22Rv1 (cell line): Measurements from ENCODE around the gene RSU1.

Experiments
- H3K27ac ChIP-seq: fragments of 450-650 bp; 2 replicates; pipeline ENCODE4 v1.5.1; 2017
- ZFX ChIP-seq: fragments of 450-650 bp; IDR thresholded peaks from 2 replicates; pipeline ENCODE4 v1.6.1; 2017; ENCODE audit warnings: antibody characterized with exemption, borderline replicate concordance
- TF ChIP-seq, protein P1 (sequence below): fragments of 450-650 bp; IDR thresholded peaks from 2 replicates; pipeline ENCODE4 v1.5.1; 2017; ENCODE audit warnings: mild to moderate bottlenecking

The RSU1 gene

GRCh38 chr10:16854623-16855022, 37.4 kb upstream of the RSU1 start:
- no peak overlapping the region for H3K27ac ChIP-seq
- TF ChIP-seq, protein P1, sequence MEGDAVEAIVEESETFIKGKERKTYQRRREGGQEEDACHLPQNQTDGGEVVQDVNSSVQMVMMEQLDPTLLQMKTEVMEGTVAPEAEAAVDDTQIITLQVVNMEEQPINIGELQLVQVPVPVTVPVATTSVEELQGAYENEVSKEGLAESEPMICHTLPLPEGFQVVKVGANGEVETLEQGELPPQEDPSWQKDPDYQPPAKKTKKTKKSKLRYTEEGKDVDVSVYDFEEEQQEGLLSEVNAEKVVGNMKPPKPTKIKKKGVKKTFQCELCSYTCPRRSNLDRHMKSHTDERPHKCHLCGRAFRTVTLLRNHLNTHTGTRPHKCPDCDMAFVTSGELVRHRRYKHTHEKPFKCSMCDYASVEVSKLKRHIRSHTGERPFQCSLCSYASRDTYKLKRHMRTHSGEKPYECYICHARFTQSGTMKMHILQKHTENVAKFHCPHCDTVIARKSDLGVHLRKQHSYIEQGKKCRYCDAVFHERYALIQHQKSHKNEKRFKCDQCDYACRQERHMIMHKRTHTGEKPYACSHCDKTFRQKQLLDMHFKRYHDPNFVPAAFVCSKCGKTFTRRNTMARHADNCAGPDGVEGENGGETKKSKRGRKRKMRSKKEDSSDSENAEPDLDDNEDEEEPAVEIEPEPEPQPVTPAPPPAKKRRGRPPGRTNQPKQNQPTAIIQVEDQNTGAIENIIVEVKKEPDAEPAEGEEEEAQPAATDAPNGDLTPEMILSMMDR, result no peak
- no peak for TF ChIP-seq ZFX

- no peak overlapping the region for H3K27ac ChIP-seq
- TF ChIP-seq, protein P1, result no peak
- no peak for TF ChIP-seq ZFX
Measured at GRCh38 chr10:16853809-16854208, 36.6 kb upstream of the RSU1 start.

DNA sequence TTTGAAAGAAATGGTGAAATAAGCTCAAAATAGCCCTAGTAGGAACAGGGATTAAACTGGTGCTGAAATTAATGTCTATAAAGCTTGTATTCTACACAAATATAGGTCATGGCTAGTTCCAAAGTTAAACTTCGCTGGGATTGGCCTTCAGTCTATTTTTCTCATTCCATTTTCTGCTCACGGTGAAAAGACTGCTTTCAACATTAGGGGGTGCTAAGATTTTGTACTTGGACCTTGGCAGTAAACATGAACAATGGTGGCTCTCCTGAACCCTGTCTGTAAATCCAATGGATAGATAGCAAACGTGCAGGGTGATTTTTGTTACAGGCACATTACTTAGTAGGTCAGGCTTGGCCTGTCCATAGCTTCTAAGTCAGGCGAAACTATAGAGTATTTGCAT, 36.0 kb upstream of the RSU1 start:
- TF ChIP-seq, protein P1, result no peak
- TF ChIP-seq ZFX, result no peak
- no peak overlapping the region for H3K27ac ChIP-seq

- no peak overlapping the region for H3K27ac ChIP-seq
- TF ChIP-seq ZFX, result no peak
- TF ChIP-seq, protein P1, result no peak
Measured at GRCh38 chr10:16852624-16853023, 35.4 kb upstream of the RSU1 start.

DNA sequence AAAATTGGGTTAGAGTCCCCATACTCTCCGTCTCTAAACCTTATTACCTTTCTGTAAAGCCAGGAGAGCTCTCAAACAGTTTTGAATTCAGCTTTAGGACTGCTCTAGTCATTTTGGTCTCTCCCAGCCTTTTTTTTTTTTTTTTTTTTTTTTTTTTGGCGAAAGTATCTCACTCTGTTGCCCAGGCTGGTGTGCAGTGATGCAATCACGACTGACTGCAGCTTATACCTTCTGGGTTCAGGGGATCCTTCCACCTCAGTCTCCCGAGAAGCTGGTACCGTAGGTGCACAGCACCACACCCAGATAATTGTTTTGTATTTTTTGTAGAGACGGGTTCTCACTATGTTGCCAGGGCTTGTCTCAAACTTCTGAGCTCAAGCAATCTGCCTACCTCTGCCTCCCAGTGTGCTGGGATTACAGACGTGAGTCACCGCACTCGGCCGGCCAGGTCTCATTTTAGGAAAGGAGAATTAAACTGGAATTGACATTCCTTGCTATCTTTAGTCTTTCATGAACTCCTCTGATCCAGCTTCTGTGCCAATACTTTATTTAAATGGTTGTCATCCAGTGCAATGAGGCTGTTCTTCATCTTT, 31.4 kb upstream of the RSU1 start:
- TF ChIP-seq, protein P1, result no peak
- no peak for TF ChIP-seq ZFX
- no peak overlapping the region for H3K27ac ChIP-seq

DNA sequence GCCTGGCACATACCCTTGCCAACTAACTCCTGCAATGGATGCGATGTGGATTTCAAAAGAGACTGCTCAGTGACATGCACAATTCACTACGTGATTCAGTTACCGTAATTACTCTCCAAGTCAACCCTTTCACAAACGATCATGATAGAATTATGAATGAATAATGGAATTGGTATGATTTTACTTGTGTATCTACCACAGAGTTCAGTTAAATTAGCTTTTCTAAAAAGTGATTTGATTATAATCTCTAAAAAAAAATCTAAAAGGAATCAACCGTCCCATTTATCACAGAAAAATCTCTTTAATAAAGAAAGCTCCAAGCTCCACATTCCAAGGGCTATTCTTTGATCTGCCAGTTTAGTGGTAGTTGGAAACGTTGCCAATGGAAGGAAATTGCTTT, 30.4 kb upstream of the RSU1 start:
- TF ChIP-seq, protein P1, result no peak
- no peak for TF ChIP-seq ZFX
- no peak overlapping the region for H3K27ac ChIP-seq

DNA sequence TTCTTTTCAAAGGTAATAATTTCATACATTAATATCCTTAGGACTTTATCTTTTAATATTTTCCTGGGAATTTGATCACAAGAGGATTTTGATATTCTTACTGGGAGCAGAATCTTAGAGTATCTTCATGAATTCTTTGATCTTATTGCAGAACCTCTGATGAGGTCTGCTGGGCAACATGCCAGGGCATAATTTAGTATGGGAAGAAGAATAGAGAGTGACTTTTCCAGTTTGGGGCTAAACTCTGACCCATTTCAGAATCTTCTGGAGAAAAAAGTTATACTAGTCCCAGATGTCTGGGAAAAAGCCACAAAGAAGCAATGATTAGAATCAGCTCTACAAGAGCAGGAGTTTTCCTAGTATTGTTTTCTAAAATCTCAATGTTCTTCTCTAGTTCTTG, 28.0 kb upstream of the RSU1 start:
- TF ChIP-seq ZFX, result no peak
- TF ChIP-seq, protein P1, result no peak
- no peak overlapping the region for H3K27ac ChIP-seq
